ENCODE data around the gene PLPPR5.

Gene PLPPR5

GRCh38 chr1:98989556-98989907 lies 15.1 kb downstream of the PLPPR5 start:
- no peak overlapping the region for H2AFZ ChIP-seq (ENCODE audit: low read length)
- no peaks in the 10 kb centered on the region for H3K9me2 ChIP-seq (ENCODE audit: low read depth, low read length)
- no peak overlapping the region for H3K4me3 ChIP-seq (ENCODE audit: low read depth, low read length, poor library complexity, severe bottlenecking)
- H3K4me1 ChIP-seq (ENCODE audit: insufficient read depth, low read length, severe bottlenecking) = no peaks in the 10 kb centered on the region
- no peaks in the 10 kb centered on the region for H4K20me1 ChIP-seq (ENCODE audit: insufficient read depth, low read length)
- no peaks in the 10 kb centered on the region for H3K27me3 ChIP-seq (ENCODE audit: insufficient read depth, low read length)
- no peak overlapping the region for H3K4me2 ChIP-seq (ENCODE audit: low read length)
- no peak overlapping the region for H3K9ac ChIP-seq (ENCODE audit: low read length)
- H3F3A ChIP-seq (ENCODE audit: insufficient read depth, low read length) = no peaks in the 10 kb centered on the region
- TF ChIP-seq EZH2 (IDR thresholded peaks at IDR 0.05; ENCODE audit: borderline replicate concordance, low read length) (no peak), CTCF (IDR thresholded peaks at IDR 0.05; ENCODE audit: low read length) (no peak)
- no peaks in the 10 kb centered on the region for H3K36me3 ChIP-seq (ENCODE audit: insufficient read depth, low read length)
- H3K9me3 ChIP-seq (ENCODE audit: low read length) = no peaks in the 10 kb centered on the region
- no peak overlapping the region for H3K27ac ChIP-seq (ENCODE audit: low read depth, low read length, poor library complexity, severe bottlenecking)
- no peaks in the 10 kb centered on the region for H3K79me2 ChIP-seq (ENCODE audit: insufficient read depth, low read length)

- no peak overlapping the region for H2AFZ ChIP-seq (ENCODE audit: low read length)
- TF ChIP-seq EZH2 (IDR thresholded peaks at IDR 0.05; ENCODE audit: borderline replicate concordance, low read length) = no peak
- no peak for TF ChIP-seq CTCF (IDR thresholded peaks at IDR 0.05; ENCODE audit: low read length)
- no peak overlapping the region for H3K4me2 ChIP-seq (ENCODE audit: low read length)
These were observed 15.6 kb downstream of the PLPPR5 start for GRCh38 chr1:98988904-98989555.

GRCh38 chr1:98985687-98986086 lies 19.0 kb downstream of the PLPPR5 start:
- H3K9me3 ChIP-seq (ENCODE audit: low read length) = no peaks in the 10 kb centered on the region
- no peak overlapping the region for H3K4me3 ChIP-seq (ENCODE audit: low read depth, low read length, poor library complexity, severe bottlenecking)
- no peaks in the 10 kb centered on the region for H3K27me3 ChIP-seq (ENCODE audit: insufficient read depth, low read length)
- H3K36me3 ChIP-seq (ENCODE audit: insufficient read depth, low read length) = no peaks in the 10 kb centered on the region
- no peak for TF ChIP-seq CTCF (IDR thresholded peaks at IDR 0.05; ENCODE audit: low read length)
- no peak for TF ChIP-seq EZH2 (IDR thresholded peaks at IDR 0.05; ENCODE audit: borderline replicate concordance, low read length)
- H3K27ac ChIP-seq (ENCODE audit: low read depth, low read length, poor library complexity, severe bottlenecking) = no peak overlapping the region
- H3F3A ChIP-seq (ENCODE audit: insufficient read depth, low read length) = no peaks in the 10 kb centered on the region
- H3K9ac ChIP-seq (ENCODE audit: low read length) = no peak overlapping the region
- H3K4me2 ChIP-seq (ENCODE audit: low read length) = no peak overlapping the region
- no peak overlapping the region for H2AFZ ChIP-seq (ENCODE audit: low read length)
- no peaks in the 10 kb centered on the region for H3K79me2 ChIP-seq (ENCODE audit: insufficient read depth, low read length)
- H3K9me2 ChIP-seq (ENCODE audit: low read depth, low read length) = no peaks in the 10 kb centered on the region
- H3K4me1 ChIP-seq (ENCODE audit: insufficient read depth, low read length, severe bottlenecking) = no peaks in the 10 kb centered on the region
- no peaks in the 10 kb centered on the region for H4K20me1 ChIP-seq (ENCODE audit: insufficient read depth, low read length)

More at GRCh38 chr1:98988904-98989555, 15.6 kb downstream of the PLPPR5 start:
- Histone ChIP-seq H3K27ac (ENCODE audit: low read depth, low read length, poor library complexity, severe bottlenecking) (no peak overlapping the region), H3K4me1 (ENCODE audit: insufficient read depth, low read length, severe bottlenecking) (no peaks in the 10 kb centered on the region), H3K9me2 (ENCODE audit: low read depth, low read length) (no peaks in the 10 kb centered on the region), H3K9me3 (ENCODE audit: low read length) (no peaks in the 10 kb centered on the region), H3K9ac (ENCODE audit: low read length) (no peak overlapping the region), H3F3A (ENCODE audit: insufficient read depth, low read length) (no peaks in the 10 kb centered on the region), H3K4me3 (ENCODE audit: low read depth, low read length, poor library complexity, severe bottlenecking) (no peak overlapping the region), H4K20me1 (ENCODE audit: insufficient read depth, low read length) (no peaks in the 10 kb centered on the region), H3K27me3 (ENCODE audit: insufficient read depth, low read length) (no peaks in the 10 kb centered on the region), H3K36me3 (ENCODE audit: insufficient read depth, low read length) (no peaks in the 10 kb centered on the region), H3K79me2 (ENCODE audit: insufficient read depth, low read length) (no peaks in the 10 kb centered on the region)
